Stimulated activated CD8-positive, alpha-beta memory T cell treated with anti-CD3 and anti-CD28 coated beads, Interleukin-7, amount 100 ng/mL, for 4 hours (primary cell): ENCODE data around the gene FOXP2.
"Not testable (repeated sequence)": the region's sequence is repeated elsewhere in the genome, so short reads cannot be mapped to it uniquely, and the experiment has no call there.

Experiments
- DNase-seq, 2 donors: peaks; one replicate each; pipeline ENCODE4 v3.0.0-alpha.2; 2020; ENCODE audit warnings: low read depth in 2 of 2

FOXP2 gene

GRCh38 chr7:114502454-114503254 is 88.0 kb downstream of the FOXP2 start:
- DNase-seq = no peak

- DNase-seq = no peak
Observed at GRCh38 chr7:114504586-114504985, 90.0 kb downstream of the FOXP2 start.

GRCh38 chr7:114507381-114507780 is 92.8 kb downstream of the FOXP2 start:
- DNase-seq = no peak

- DNase-seq = no peak
Observed at GRCh38 chr7:114508086-114508485, 93.5 kb downstream of the FOXP2 start.

GRCh38 chr7:114510824-114511223 is 96.2 kb downstream of the FOXP2 start:
- DNase-seq = not testable (repeated sequence)

GRCh38 chr7:114519240-114519639 is 104.6 kb downstream of the FOXP2 start:
- no peak for DNase-seq

GRCh38 chr7:114522081-114522480 is 107.5 kb downstream of the FOXP2 start:
- no peak for DNase-seq

GRCh38 chr7:114527589-114527988 is 113.0 kb downstream of the FOXP2 start:
- DNase-seq = no peak

- no peak for DNase-seq
Observed at GRCh38 chr7:114530057-114530611, 115.5 kb downstream of the FOXP2 start.

GRCh38 chr7:114531326-114531725 is 116.7 kb downstream of the FOXP2 start:
- no peak for DNase-seq

GRCh38 chr7:114533131-114533530 is 118.5 kb downstream of the FOXP2 start:
- no peak for DNase-seq

GRCh38 chr7:114534953-114535352 is 120.3 kb downstream of the FOXP2 start:
- no peak for DNase-seq

- DNase-seq = no peak
Observed at GRCh38 chr7:114539575-114539974, 125.0 kb downstream of the FOXP2 start.

GRCh38 chr7:114540291-114540690 is 125.7 kb downstream of the FOXP2 start:
- no peak for DNase-seq

- not testable (repeated sequence) for DNase-seq
Observed at GRCh38 chr7:114547346-114547745, 132.7 kb downstream of the FOXP2 start.

- no peak for DNase-seq
Observed at GRCh38 chr7:114548081-114548980, 133.7 kb downstream of the FOXP2 start.

- no peak for DNase-seq
Observed at GRCh38 chr7:114554781-114555537, 140.3 kb downstream of the FOXP2 start.

- no peak for DNase-seq
Observed at GRCh38 chr7:114567416-114567815, 152.8 kb downstream of the FOXP2 start.

- DNase-seq = no peak
Observed at GRCh38 chr7:114569220-114569619, 154.6 kb downstream of the FOXP2 start.

GRCh38 chr7:114574384-114574783 is 159.8 kb downstream of the FOXP2 start:
- DNase-seq = no peak

GRCh38 chr7:114575098-114575497 is 160.5 kb downstream of the FOXP2 start:
- no peak for DNase-seq

GRCh38 chr7:114580963-114581362 is 166.3 kb downstream of the FOXP2 start:
- not testable (repeated sequence) for DNase-seq
